CD14-positive monocyte (primary cell): ENCODE results near the gene SMIM27. TPM values are rescaled to one million over a fixed set of nuclear protein-coding genes. Genes with fewer than 3 reads are reported as not detected.

ENCODE experiments used
- DNase-seq, 3 donors: peaks; one replicate each; pipeline ENCODE4 v3.0.0-alpha.2; 2011 to 2022
- H2AFZ ChIP-seq: 2 replicates; pipeline ENCODE4 v1.6.0; 2012; ENCODE audit warnings: mild to moderate bottlenecking, low read depth, low read length, inconsistent platforms; ENCODE audit not compliant: insufficient read depth, poor library complexity, severe bottlenecking
- H3K27ac ChIP-seq, 2 donors: 1 replicate in 1 of 2; 2 replicates in 1 of 2; pipeline ENCODE4 v1.5.1; 2012 to 2013; ENCODE audit warnings: low read length in 2 of 2, control low read depth in 1 of 2, inconsistent platforms in 1 of 2, low read depth in 1 of 2, mild to moderate bottlenecking in 1 of 2
- H3K27me3 ChIP-seq, 2 donors: one replicate each; pipeline versions ENCODE4 v1.6.0 to v1.6.1; 2011 to 2013; ENCODE audit warnings: low read length in 2 of 2; ENCODE audit not compliant: control insufficient read depth in 2 of 2, insufficient read depth in 2 of 2
- H3K36me3 ChIP-seq, 2 donors: replicated peaks in 1 of 2; 1 replicate in 1 of 2; 2 replicates in 1 of 2; pipeline versions ENCODE4 v1.5.1 to v1.6.1; 2012 to 2013; ENCODE audit warnings: low read length in 2 of 2, control low read depth in 1 of 2, inconsistent platforms in 1 of 2, mild to moderate bottlenecking in 1 of 2; ENCODE audit not compliant: insufficient read depth in 2 of 2, control insufficient read depth in 1 of 2
- H3K4me1 ChIP-seq, 2 donors: 1 replicate in 1 of 2; 2 replicates in 1 of 2; pipeline versions ENCODE4 v1.5.1 to v1.6.1; 2012 to 2013; ENCODE audit warnings: low read length in 2 of 2, control low read depth in 1 of 2, inconsistent platforms in 1 of 2, mild to moderate bottlenecking in 1 of 2, moderate library complexity in 1 of 2; ENCODE audit not compliant: insufficient read depth in 2 of 2, control insufficient read depth in 1 of 2
- H3K4me2 ChIP-seq: replicated peaks from 2 replicates; pipeline ENCODE3; 2012; ENCODE audit warnings: low read length, moderate library complexity, mild to moderate bottlenecking; ENCODE audit not compliant: poor library complexity, severe bottlenecking; ENCODE audit errors: extremely low read depth
- H3K4me3 ChIP-seq, 3 experiments: fragments of 200-600 bp in 1 of 3; sonication (generic) in 1 of 3; replicated peaks in 1 of 3; 1 replicate in 2 of 3; 2 replicates in 1 of 3; pipeline ENCODE4 v1.5.1; 2011 to 2013; ENCODE audit warnings: low read length in 3 of 3, mild to moderate bottlenecking in 3 of 3, control low read depth in 2 of 3, low read depth in 2 of 3, inconsistent platforms in 1 of 3, moderate library complexity in 1 of 3
- H3K79me2 ChIP-seq: 2 replicates; pipeline ENCODE4 v1.6.0; 2012; ENCODE audit warnings: mild to moderate bottlenecking, control low read depth, inconsistent platforms, low read length, moderate library complexity; ENCODE audit not compliant: insufficient read depth
- H3K9ac ChIP-seq: 2 replicates; pipeline ENCODE4 v1.6.0; 2017; ENCODE audit warnings: low read length, mild to moderate bottlenecking; ENCODE audit not compliant: insufficient read depth, poor library complexity, severe bottlenecking
- H3K9me3 ChIP-seq, 2 donors: replicated peaks in 1 of 2; 1 replicate in 1 of 2; 2 replicates in 1 of 2; pipeline versions ENCODE4 v1.5.1 to v1.6.1; 2012 to 2013; ENCODE audit warnings: low read length in 2 of 2, control low read depth in 1 of 2; ENCODE audit not compliant: control insufficient read depth in 1 of 2, insufficient read depth in 1 of 2
- H4K20me1 ChIP-seq: 2 replicates; pipeline ENCODE4 v1.6.0; 2012; ENCODE audit warnings: mild to moderate bottlenecking, low read length, control low read depth, moderate library complexity; ENCODE audit not compliant: insufficient read depth
- H3K27ac Mint-ChIP-seq, 7 donors: one replicate each; pipeline ENCODE4 v1.8.0; 2020; ENCODE audit warnings: mild to moderate bottlenecking in 7 of 7, mixed read lengths in 7 of 7, moderate library complexity in 6 of 7, inconsistent platforms in 2 of 7
- H3K27me3 Mint-ChIP-seq, 3 donors: one replicate each; pipeline ENCODE4 v1.8.0; 2021 to 2022; ENCODE audit warnings: low read depth in 3 of 3, mild to moderate bottlenecking in 3 of 3, mixed read lengths in 3 of 3, moderate library complexity in 3 of 3, inconsistent platforms in 1 of 3
- H3K36me3 Mint-ChIP-seq, 2 donors: one replicate each; pipeline ENCODE4 v1.8.0; 2020; ENCODE audit warnings: mixed read lengths in 2 of 2, inconsistent platforms in 1 of 2, mild to moderate bottlenecking in 1 of 2
- H3K4me1 Mint-ChIP-seq: one replicate; pipeline ENCODE4 v1.8.0; 2020; ENCODE audit warnings: mild to moderate bottlenecking, mixed read lengths
- H3K4me3 Mint-ChIP-seq, 2 donors: one replicate each; pipeline ENCODE4 v1.8.0; 2020; ENCODE audit warnings: mild to moderate bottlenecking in 2 of 2, mixed read lengths in 2 of 2, moderate library complexity in 1 of 2
- H3K9me3 Mint-ChIP-seq, 7 donors: one replicate each; pipeline ENCODE4 v1.8.0; 2020 to 2022; ENCODE audit warnings: mixed read lengths in 7 of 7, mild to moderate bottlenecking in 6 of 7, moderate library complexity in 6 of 7, inconsistent platforms in 2 of 7
- CTCF ChIP-seq: fragments of 200-600 bp; IDR thresholded peaks from one replicate; pipeline ENCODE4 v1.8.0; 2022; ENCODE audit warnings: antibody characterized with exemption, mild to moderate bottlenecking
- WGBS: methylation state at CpG from one replicate; pipeline ENCODE4 v1.1.5; 2013; ENCODE audit warnings: missing lambda C conversion rate; ENCODE audit not compliant: insufficient coverage; 5-methylcytosine and 5-hydroxymethylcytosine counted together
- intact Hi-C, 2 donors: fragments of 100-400 bp; cut with micrococcal nuclease; formaldehyde crosslinking; loops; one replicate each; pipeline versions ENCODE4 v1.15.0 to v1.15.1; 2023
- polyA plus RNA-seq, 3 donors: library from polyadenylated mRNA; depleted of rRNA in 1 of 3; unstranded in 2 of 3; stranded (reverse) in 1 of 3; fragments of 300-500 nt in 2 of 3; fragments of >200 nt in 1 of 3; fragmentation: Illumina TruSeq in 2 of 3; gene quantifications; 1 replicate in 2 of 3; 2 replicates in 1 of 3; pipeline ENCODE4 v1.2.3, GENCODE V29; 2012 to 2021

SMIM27 gene
- polyA plus RNA-seq, 3 donors = 3.4 to 29.5 (median 27.9) TPM

GRCh38 chr9:32584784-32585183 lies 32.7 kb downstream of the SMIM27 start:
- H3K27me3 ChIP-seq = peaks cover 6 to 15% of the 10 kb centered on the region in 2 donors
- H4K20me1 ChIP-seq = no peaks in the 10 kb centered on the region
- H3K9ac ChIP-seq = no peak overlapping the region
- WGBS = no CpG with 5 or more reads among the region's 2 CpGs
- Mint-ChIP-seq H3K27me3 (peaks cover 16 to 33% (median 17%) of the 10 kb centered on the region in 3 donors), H3K9me3 (no peaks in the 10 kb centered on the region), H3K27ac (no peak overlapping the region), H3K36me3 (no peaks in the 10 kb centered on the region), H3K4me1 (no peaks in the 10 kb centered on the region), H3K4me3 (no peak overlapping the region)
- H3K4me3 ChIP-seq = no peak overlapping the region
- no peak overlapping the region for H2AFZ ChIP-seq
- no peak for TF ChIP-seq CTCF
- intact Hi-C loops = loop anchor here in 1 of 2 donors (5.0 kb wide), 1 partner anchor 388 kb away; no protein-coding TSS in a partner anchor
- H3K27ac ChIP-seq = no peak overlapping the region
- no peaks in the 10 kb centered on the region for H3K9me3 ChIP-seq
- no peaks in the 10 kb centered on the region for H3K4me1 ChIP-seq
- no peak for DNase-seq
- H3K79me2 ChIP-seq = no peaks in the 10 kb centered on the region
- no peak overlapping the region for H3K4me2 ChIP-seq
- H3K36me3 ChIP-seq = no peaks in the 10 kb centered on the region

- intact Hi-C loops = no loop called here
- Histone ChIP-seq H3K36me3 (no peaks in the 10 kb centered on the region), H3K27me3 (peaks cover 3 to 7% of the 10 kb centered on the region in 2 donors), H3K4me1 (no peaks in the 10 kb centered on the region), H3K9me3 (no peaks in the 10 kb centered on the region), H3K4me2 (no peak overlapping the region), H3K79me2 (no peaks in the 10 kb centered on the region), H2AFZ (no peak overlapping the region), H3K27ac (no peak overlapping the region), H3K4me3 (no peak overlapping the region), H3K9ac (no peak overlapping the region), H4K20me1 (no peaks in the 10 kb centered on the region)
- Mint-ChIP-seq H3K27ac (no peak overlapping the region), H3K36me3 (no peaks in the 10 kb centered on the region), H3K4me1 (no peaks in the 10 kb centered on the region), H3K4me3 (no peak overlapping the region), H3K27me3 (peaks cover 10 to 28% (median 15%) of the 10 kb centered on the region in 3 donors), H3K9me3 (no peaks in the 10 kb centered on the region)
- TF ChIP-seq CTCF = no peak
- DNase-seq = no peak
Observed at GRCh38 chr9:32587901-32588300, 35.8 kb downstream of the SMIM27 start.
